ENCODE data around the gene PLCH2.

The PLCH2 gene

DNA sequence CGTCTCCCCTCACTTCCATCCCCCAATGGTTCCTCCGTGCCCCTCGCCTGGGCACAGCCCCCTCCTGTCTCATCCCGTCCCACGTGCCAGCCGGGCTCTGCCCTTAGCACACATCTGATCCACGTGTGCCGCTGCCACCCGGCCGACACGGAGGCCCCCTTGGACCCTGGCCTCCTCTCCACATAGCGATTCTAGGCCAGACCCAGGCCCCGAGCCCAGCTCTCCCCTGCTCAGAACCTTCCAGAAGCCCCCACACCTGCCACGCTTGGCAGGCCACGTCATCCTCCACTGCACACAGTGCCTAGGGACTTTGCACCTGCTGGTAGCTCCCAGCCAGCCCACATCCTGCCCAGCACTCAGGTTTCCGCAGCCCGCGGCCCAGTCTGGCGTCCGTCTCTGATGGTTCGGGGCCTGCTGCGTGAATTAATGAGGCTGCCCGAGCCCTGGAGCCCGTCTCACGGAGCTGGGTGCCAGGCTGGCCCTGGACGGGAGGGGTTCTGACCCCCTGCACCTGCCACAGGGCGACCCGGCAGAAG lies 20.1 kb downstream of the PLCH2 start:
- in situ Hi-C loops (cut with HindIII; ENCODE audit: low sequenced_read_pairs): no loop called here

DNA sequence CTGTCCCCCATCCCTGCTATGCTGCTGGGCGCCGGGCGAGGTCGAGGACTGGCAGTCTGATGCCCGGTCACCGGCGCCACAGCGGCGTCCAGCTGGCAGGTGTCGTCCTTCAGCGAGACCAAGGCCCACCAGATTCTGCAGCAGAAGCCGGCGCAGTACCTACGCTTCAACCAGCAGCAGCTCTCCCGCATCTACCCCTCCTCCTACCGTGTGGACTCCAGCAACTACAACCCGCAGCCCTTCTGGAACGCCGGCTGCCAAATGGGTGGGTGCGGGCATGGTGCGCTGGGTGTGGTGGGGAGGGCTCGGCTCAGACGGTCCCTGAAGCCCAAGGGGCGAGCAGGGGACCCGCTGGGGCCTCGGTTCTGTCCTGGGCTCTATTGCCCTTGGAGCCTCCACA lies 20.7 kb downstream of the PLCH2 start:
- in situ Hi-C loops (cut with HindIII; ENCODE audit: low sequenced_read_pairs): no loop called here

DNA sequence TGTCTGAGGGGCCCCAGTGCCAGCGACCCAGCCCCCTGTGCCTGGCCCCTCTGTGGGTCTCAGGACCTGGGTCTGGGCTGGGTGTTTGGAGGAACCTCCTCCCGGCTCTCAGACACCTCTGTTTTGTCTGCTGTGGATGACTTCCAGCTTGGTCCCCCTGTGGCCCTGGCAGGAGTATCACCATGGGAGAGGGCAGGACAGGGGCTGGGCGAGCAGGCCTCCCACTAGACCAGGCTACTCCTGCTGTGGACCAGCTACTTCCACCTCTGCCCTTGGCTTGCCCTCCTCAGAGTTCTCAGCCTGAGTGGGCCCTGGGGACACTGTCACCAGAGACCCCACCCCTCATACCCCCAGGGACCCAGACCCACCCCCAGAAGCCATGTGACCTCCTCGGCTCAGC lies 21.8 kb downstream of the PLCH2 start:
- in situ Hi-C loops (cut with HindIII; ENCODE audit: low sequenced_read_pairs): no loop called here

DNA sequence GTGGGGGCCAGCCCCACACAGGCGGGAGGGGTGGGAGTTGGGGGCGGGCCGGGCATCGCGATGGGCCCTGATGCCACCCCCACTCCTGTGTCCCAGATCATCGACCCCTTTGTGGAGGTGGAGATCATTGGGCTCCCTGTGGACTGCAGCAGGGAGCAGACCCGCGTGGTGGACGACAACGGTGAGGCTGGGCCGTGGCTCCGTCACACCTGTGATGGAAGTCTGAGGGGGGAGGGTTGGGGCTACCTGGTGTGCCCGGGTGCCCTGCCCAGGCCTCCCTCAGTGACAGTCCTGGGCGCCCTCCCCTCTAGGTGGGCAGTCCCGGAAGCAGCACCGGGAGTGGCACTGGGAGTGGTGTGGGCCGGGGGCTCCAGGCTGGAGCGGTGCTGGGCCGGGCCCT lies 22.6 kb downstream of the PLCH2 start:
- in situ Hi-C loops (cut with HindIII; ENCODE audit: low sequenced_read_pairs): no loop called here

DNA sequence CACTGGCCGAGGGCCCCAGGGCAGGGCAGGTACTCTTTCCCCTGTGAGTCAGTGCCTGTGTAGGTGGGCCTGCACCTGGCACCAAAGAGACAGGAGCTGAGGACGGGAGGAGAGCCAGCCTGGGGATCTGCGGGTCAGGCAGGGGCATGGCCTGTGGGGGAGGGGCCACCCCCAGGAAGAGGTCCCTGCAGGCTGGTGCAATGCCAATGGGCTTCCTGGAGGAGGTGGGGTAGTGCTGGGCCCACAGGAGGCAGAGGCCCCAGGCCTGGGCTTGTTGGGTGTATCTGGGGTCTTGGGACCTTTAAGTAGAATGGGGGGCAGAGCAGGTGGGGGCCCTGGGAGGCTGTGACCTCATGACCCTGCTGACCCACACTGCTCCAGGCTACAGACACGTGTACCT lies 23.2 kb downstream of the PLCH2 start:
- in situ Hi-C loops (cut with HindIII; ENCODE audit: low sequenced_read_pairs): no loop called here

DNA sequence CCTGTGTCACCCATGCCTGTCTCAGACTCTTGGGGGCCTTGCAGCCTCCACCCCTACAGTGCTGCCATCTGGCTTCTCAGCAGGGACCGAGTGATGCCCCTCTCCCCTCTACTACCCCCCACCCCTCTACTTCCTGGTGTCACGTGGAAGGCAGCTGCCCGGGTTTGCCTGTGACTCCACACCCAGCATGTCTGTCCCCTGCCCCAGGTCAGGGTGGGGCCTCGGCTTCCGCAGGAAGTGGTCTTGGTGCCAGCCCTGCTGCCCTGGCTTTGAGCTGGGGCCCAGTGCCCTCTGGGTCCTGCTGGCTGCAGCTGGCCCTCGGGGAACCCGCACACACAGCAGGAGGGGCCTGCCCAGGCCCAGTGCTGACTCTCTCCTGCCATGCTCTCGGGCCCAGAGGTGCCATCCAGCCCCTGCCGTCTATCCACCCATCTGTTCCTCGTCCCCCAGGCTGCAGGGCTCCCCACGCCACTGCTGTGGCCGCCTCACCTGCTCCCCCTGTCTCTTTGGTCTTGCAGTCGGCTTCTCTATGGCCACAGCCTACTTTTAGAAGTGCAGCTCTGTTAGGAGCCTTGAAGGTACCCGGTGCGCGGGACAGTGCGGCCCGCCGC lies 24.0 kb downstream of the PLCH2 start:
- in situ Hi-C loops (cut with HindIII; ENCODE audit: low sequenced_read_pairs): no loop called here

DNA sequence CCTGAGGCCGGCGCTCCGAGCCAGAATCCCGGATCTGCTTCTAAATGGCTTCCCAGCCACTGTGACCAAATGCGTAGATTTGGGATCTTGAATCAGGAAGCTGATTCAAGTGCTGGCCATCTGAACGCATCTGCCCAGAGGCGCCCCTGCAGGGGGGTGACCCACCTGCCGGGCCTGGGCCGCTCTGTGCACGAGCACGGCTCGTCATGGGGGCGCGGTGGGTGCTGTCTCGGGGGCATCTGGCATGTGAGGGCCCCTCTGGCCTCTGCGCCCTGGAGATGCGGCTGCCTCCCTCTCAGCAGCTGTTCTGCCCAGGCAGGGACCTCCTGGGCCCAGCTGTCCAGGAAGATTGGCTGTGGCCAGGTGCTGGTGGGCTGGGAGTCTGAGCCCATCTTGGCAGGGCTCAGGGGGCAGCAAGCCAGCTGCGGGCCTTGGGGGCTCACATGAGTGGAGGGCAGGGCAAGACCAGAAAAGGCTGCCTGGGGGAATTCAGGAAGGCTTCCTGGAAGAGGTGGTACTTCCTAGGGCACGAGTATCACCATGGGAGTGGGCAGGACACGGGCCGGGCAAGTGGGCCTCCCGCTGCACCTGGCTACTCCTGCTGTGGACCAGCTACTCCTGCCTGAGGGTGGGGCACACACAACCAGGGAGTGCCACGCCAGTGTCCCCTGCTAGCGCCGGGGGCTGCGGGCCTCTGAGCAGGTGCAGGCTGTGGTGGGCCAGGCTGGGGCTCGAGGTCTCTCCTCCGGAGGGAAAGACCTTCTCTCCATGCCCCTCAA lies 25.1 kb downstream of the PLCH2 start:
- in situ Hi-C loops (cut with HindIII; ENCODE audit: low sequenced_read_pairs): no loop called here

DNA sequence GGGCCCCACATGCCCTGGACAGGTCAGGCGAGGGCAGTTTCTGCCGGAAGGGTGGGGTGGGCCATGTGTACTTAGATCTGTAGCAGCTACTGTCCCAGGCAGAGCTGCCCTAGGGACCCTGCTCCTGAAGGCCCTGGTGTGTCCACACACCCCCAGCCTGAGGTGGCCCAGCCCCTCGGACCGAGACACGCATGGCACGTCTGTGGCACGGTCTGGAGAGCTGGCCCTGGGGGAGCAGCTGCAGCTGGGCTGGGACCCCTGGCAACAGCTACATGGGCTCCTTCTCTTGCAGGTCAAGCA lies 25.7 kb downstream of the PLCH2 start:
- in situ Hi-C loops (cut with HindIII; ENCODE audit: low sequenced_read_pairs): no loop called here

DNA sequence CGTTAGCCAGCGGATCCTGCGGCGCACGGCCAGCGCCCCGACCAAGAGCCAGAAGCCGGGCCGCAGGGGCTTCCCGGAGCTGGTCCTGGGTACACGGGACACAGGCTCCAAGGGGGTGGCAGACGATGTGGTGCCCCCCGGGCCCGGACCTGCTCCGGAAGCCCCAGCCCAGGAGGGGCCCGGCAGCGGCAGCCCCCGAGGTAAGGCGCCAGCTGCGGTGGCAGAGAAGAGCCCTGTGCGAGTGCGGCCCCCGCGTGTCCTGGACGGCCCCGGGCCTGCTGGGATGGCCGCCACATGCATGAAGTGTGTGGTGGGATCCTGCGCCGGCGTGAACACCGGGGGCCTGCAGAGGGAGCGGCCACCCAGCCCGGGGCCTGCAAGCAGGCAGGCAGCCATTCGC lies 26.1 kb downstream of the PLCH2 start:
- in situ Hi-C loops (cut with HindIII; ENCODE audit: low sequenced_read_pairs): no loop called here

DNA sequence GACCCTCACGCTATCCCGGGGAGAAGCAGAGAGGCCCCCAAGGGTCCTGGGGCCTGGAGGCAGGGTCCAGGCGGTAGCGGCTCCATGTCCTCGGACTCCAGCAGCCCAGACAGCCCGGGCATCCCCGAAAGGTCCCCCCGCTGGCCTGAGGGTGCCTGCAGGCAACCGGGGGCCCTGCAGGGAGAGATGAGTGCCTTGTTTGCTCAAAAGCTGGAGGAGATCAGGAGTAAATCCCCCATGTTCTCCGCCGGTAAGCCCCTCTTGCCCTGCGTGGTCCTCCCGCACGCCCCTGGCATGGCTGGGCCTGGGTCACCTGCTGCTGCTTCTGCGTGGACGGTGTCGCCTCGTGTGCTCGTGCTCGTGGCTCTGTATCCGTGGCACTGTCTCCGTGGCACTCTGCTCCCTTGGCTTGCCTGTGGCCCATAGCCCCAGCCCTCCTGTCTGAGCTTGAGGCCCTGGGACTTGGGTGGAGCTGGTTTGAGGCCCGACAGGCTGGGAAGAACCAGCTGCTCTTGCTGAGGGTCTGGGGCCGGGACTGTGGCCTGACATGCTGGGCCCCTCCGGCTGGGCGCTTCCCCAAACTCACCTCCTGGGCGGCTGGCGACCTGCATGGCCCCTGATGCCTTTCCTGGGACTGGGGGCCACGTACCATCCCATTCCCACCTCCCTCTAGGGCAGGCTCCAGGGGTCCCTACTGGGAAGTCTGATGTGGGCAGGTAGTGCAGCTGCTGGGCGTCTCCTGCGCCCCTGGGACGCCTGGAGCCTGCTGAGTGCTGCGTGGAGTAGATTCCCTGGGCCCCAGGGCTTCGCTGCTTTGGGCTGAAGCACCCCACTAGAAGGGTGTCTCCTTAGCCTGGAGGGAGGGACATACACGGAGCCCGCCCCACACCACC lies 26.8 kb downstream of the PLCH2 start:
- in situ Hi-C loops (cut with HindIII; ENCODE audit: low sequenced_read_pairs): no loop called here

DNA sequence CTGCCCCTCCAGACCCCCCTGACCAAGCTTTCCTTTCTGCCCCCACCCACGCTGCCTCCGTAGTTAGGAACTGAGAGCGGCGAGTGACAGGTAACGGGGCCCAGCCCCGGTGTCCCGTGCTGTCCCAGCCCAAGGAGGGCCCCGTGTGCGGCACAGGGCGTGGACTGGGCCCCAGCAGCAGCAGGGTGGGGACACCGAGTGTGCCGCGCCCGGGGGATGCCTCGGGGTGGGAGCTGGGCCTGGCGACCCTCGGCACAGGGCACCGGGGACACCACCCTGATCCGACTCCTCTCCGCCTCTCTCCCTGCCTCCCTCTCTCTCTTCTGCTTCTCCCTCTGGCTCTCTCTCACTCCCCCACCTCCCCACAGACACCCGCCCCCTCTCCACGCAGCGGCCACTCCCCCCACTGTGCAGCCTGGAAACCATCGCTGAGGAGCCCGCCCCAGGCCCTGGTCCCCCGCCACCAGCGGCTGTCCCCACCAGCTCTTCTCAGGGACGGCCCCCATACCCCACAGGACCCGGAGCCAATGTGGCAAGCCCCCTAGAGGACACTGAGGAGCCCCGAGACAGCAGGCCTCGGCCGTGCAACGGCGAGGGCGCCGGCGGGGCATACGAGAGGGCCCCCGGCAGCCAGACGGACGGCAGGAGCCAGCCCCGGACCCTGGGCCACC lies 27.6 kb downstream of the PLCH2 start:
- in situ Hi-C loops (cut with HindIII; ENCODE audit: low sequenced_read_pairs): no loop called here

DNA sequence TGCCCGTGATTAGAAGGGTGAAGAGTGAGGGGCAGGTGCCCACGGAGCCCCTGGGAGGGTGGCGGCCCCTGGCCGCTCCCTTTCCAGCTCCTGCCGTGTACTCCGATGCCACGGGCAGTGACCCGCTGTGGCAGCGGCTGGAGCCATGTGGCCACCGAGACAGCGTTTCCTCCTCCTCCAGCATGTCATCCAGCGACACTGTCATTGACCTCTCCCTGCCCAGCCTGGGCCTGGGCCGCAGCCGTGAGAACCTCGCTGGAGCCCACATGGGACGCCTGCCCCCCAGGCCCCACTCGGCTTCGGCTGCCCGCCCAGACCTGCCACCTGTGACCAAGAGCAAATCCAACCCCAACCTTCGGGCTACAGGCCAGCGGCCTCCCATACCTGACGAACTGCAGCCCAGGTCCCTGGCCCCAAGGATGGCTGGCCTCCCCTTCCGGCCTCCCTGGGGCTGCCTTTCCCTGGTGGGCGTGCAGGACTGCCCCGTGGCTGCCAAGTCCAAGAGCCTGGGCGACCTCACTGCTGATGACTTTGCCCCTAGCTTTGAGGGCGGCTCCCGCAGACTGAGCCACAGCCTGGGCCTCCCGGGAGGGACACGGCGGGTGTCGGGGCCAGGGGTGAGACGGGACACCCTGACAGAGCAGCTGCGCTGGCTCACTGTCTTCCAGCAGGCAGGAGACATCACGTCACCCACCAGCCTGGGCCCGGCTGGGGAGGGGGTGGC lies 28.3 kb downstream of the PLCH2 start:
- in situ Hi-C loops (cut with HindIII; ENCODE audit: low sequenced_read_pairs): no loop called here

DNA sequence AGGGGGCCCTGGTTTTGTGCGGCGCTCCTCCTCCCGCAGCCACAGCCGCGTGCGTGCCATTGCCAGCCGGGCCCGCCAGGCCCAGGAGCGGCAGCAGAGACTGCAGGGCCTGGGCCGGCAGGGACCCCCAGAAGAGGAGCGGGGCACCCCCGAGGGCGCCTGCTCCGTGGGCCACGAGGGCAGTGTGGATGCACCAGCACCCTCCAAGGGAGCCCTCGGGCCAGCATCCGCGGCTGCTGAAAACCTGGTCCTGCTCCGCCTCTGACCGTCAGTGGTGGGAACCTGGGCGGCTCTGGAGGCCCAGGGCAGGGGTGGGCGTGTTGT lies 28.8 kb downstream of the PLCH2 start:
- in situ Hi-C loops (cut with HindIII; ENCODE audit: low sequenced_read_pairs): no loop called here

DNA sequence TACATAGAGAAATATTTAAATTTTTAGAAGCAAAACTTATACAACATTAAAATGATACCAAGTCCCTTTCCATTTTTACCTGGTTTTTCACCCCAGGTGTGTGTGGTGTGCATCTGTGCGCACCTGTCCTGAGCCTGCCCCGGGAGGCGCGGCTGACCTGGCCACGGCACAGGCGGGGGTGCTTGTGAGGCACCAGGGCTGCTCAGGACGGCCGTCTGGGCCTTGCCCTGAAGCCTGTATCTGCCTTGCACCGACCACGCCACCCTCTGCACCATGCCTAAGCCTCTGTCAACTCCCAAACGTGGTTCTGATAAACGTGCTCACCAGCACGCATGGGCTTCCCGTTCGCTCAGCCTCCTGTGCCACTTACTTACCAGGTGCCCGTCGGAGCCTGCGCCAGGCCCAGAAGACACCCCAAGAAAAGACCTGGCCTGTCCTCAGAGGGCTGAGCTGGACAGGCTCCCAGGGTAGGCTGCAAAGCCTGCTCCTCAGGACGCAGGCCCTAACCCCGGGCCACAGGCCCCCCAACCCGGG lies 29.4 kb downstream of the PLCH2 start:
- in situ Hi-C loops (cut with HindIII; ENCODE audit: low sequenced_read_pairs): no loop called here

DNA sequence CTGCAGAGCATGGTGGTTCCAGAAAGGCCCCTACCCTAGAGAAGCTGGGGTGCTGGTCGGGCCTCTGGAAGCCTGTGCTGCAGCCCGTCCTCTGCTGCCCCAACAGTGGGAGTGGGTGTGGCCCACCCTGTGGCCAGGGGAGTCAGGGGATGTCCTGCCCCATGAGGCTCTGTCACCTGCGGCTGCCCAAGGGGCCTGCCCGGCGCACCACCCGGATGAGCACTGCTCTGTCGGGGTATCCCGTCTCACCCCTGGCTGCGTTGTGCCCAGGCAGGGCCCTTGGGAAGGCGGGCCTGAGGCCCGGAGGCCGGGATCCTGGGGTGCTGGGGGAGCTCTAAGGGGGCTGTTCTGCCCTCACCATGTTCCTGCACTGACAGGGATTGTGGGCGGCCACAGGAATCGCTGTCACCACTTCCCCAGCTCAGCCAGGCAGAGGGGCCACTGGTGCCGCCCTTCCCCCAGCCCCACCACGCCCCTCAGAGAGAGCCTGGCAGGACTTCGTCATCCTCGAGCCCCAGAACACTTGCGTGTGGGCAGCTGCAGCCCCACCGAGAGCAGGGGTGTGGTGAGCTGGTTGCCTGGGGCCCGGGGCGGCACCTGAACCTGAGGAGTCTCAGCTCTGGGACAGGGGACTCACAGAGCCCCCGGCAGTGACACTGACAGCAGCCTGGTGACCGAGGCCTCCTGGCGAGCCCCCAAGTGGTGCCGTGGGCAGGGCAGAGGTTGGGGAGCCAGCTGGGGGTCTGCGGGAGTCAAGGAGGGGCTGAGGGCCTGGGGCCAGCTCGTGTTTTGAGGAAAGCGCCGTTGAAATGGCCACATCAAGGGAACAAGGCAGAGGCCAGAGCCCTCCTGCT lies 30.1 kb downstream of the PLCH2 start:
- in situ Hi-C loops (cut with HindIII; ENCODE audit: low sequenced_read_pairs): no loop called here

DNA sequence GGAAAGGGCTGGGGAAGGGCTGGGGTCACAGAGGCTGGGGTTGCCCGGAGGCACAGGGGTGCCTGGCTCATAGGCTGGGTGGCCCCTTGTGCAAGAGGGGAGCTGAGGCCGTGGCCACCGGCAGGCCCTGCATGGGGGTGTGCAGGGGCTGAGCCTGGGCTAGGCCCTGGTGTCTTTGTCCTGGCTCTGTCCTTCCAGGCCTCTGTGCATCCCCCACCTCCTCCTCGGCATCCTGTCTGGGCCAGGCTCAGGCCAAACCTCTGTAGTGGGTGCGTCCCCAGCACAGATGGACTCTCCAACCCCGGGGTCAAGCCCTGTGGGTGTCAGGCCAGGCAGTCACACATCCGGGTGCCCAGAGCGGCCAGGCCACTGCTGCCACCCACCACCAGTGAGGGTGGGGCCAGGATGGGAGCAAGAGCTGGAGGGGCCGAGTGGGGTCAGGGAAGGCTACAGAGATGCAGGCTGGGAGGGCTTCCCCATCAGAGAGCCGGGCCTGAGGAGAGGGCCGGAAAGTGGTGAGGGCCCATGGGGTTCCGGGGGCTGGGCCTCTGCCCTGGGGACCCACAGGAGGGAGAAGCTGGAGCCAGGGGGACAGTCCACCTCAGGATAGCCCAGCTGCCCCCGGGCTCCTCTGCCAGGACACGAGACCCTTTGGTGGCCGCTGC lies 30.9 kb downstream of the PLCH2 start:
- in situ Hi-C loops (cut with HindIII; ENCODE audit: low sequenced_read_pairs): no loop called here

DNA sequence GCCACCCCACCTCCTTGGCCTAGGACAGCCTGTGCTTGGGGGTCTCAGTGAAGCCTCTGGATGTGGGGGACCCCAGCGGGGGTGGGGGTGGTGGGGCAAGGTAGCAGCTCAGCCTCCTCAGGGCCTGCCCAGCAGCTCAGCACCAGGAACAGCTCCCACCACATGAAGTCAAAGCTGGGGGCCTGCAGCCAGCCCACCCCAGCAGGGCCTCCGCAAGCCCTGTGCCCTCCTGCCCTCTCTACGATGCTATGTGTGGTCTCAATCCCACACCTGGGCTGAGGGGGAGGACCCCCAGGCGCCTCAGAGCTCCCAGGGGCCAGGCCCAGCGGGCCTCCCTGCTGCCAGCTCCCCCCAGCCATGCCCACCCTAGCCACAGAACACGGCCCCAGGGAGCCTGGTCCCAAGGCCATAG lies 31.7 kb downstream of the PLCH2 start:
- in situ Hi-C loops (cut with HindIII; ENCODE audit: low sequenced_read_pairs): no loop called here

DNA sequence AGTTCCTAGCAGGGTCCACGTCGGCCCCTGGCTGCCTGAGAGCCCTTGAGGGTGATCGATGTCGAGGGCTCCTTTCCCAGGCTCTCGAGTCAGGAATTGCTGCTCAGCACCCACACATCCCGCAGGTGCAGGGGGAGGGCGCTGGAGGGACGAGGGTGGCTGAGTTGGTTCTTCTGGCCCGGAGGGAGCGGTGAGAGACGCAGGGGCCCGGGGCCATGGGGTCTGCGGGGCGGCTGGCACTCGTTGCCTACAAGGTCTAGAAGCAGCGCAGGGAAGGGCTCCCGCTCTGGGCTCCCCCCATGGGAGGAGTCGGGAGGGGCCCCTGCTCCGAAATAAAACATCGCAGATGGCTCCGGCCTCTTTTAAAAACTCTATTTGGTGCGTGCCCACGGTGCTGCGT lies 32.1 kb downstream of the PLCH2 start:
- in situ Hi-C loops (cut with HindIII; ENCODE audit: low sequenced_read_pairs): no loop called here

DNA sequence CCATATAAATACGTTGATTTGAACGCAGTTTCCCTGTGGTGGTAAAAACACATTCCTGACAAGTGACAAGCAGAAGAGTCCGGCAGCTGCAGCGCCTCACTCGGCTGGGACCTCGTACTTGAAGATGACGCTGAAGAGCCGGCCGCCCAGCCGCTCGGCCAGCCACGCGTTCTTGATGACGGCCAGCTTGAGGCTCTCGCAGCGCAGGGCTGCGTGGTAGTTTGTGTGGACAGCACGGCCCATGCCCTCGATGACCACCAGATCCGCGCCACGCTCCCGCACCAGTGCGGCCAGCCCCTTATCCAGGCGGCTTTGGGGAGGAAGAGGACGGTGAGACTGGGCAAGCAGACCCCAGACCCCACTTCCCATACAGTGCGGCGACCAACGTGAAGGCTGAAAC lies 32.7 kb downstream of the PLCH2 start:
- in situ Hi-C loops (cut with HindIII; ENCODE audit: low sequenced_read_pairs): no loop called here

All from DLD1 (cell line).